Endothelial cell of umbilical vein (primary cell): Measurements from ENCODE around the gene TM9SF1. TPM values are rescaled to one million over a fixed set of nuclear protein-coding genes. Genes with fewer than 3 reads are reported as not detected.

ENCODE experiments used
- BruUV-seq: library from RNA; stranded (reverse); fragments of 400-500 nt; replicated peaks from 2 replicates; lab custom pipeline; 2021; lab: Mats Ljungman, UMichigan
- CTCF ChIA-PET: fragments of 300-600, 350-600 bp; sonication (Branson Sonifier 250); formaldehyde crosslinking; loops from one replicate; lab custom pipeline; 2021; ENCODE audit warnings: antibody characterized with exemption, inconsistent platforms; lab: Charles Lee
- POLR2A ChIA-PET: fragments of 300-600, 350-600 bp; sonication (Branson Sonifier 250); formaldehyde crosslinking; loops from one replicate; lab custom pipeline; 2021; ENCODE audit warnings: antibody characterized with exemption, inconsistent platforms; lab: Charles Lee
- DNase-seq: peaks from one replicate; pipeline ENCODE4 v3.0.0-alpha.2; 2011; ENCODE audit warnings: low read depth, low spot score
- FAIRE-seq: peaks from 2 replicates; lab custom pipeline; 2011; peaks lifted over from hg19 to GRCh38; lab: Jason Lieb, UNC
- H2AFZ ChIP-seq: 2 replicates; pipeline ENCODE4 v1.6.0; 2012; ENCODE audit warnings: low read depth, low read length, control low read depth, inconsistent platforms
- H3K27ac ChIP-seq: 2 replicates; pipeline ENCODE4 v1.5.1; 2011; ENCODE audit warnings: low read depth, mild to moderate bottlenecking, control low read depth, low read length, moderate library complexity; ENCODE audit not compliant: insufficient read depth
- H3K27me3 ChIP-seq, 2 experiments: 2 replicates each; pipeline versions ENCODE4 v1.6.0 to v1.6.1; 2011; ENCODE audit warnings: low read length in 2 of 2, mixed read lengths in 1 of 2; ENCODE audit not compliant: control insufficient read depth in 2 of 2, insufficient read depth in 2 of 2
- H3K36me3 ChIP-seq, 2 experiments: 2 replicates in 1 of 2; 3 replicates in 1 of 2; pipeline ENCODE4 v1.5.1; 2011; ENCODE audit warnings: low read length in 2 of 2, mild to moderate bottlenecking in 1 of 2, moderate library complexity in 1 of 2; ENCODE audit not compliant: control insufficient read depth in 2 of 2, insufficient read depth in 2 of 2; ENCODE audit errors: extremely low read depth in 1 of 2
- H3K4me1 ChIP-seq: 3 replicates; pipeline ENCODE4 v1.5.1; 2011; ENCODE audit warnings: mild to moderate bottlenecking, low read length; ENCODE audit not compliant: control insufficient read depth, insufficient read depth; ENCODE audit errors: extremely low read depth
- H3K4me2 ChIP-seq: 2 replicates; pipeline ENCODE4 v1.6.1; 2011; ENCODE audit warnings: low read length, control low read depth, mixed read lengths; ENCODE audit not compliant: insufficient read depth
- H3K4me3 ChIP-seq, 3 experiments: fragments of 200-600 bp in 1 of 3; sonication (generic), shearing (Covaris generic) in 1 of 3; replicated peaks in 1 of 3; 2 replicates each; pipeline ENCODE4 v1.5.1; 2011 to 2016; ENCODE audit warnings: control low read depth in 3 of 3, low read length in 3 of 3, mild to moderate bottlenecking in 2 of 3, inconsistent platforms in 1 of 3, low read depth in 1 of 3, moderate library complexity in 1 of 3; ENCODE audit not compliant: insufficient read depth in 1 of 3
- H3K79me2 ChIP-seq: 2 replicates; pipeline ENCODE4 v1.6.0; 2012; ENCODE audit warnings: low read length, inconsistent platforms; ENCODE audit not compliant: control insufficient read depth, insufficient read depth
- H3K9ac ChIP-seq: replicated peaks from 2 replicates; pipeline ENCODE3; 2011; ENCODE audit warnings: low read length, control low read depth; ENCODE audit not compliant: insufficient read depth; ENCODE audit errors: extremely low read depth
- H3K9me1 ChIP-seq: replicated peaks from 3 replicates; pipeline ENCODE4 v1.6.0; 2011; ENCODE audit warnings: mild to moderate bottlenecking, low read length; ENCODE audit not compliant: control insufficient read depth, insufficient read depth; ENCODE audit errors: extremely low read depth
- H3K9me3 ChIP-seq: replicated peaks from 2 replicates; pipeline ENCODE4 v1.5.1; 2012; ENCODE audit warnings: low read length, inconsistent platforms; ENCODE audit not compliant: control insufficient read depth, insufficient read depth
- H4K20me1 ChIP-seq: replicated peaks from 2 replicates; pipeline ENCODE3; 2011; ENCODE audit warnings: mild to moderate bottlenecking, low read length; ENCODE audit not compliant: control insufficient read depth, insufficient read depth; ENCODE audit errors: extremely low read depth
- CTCF ChIP-seq, 2 donors: IDR thresholded peaks; 1 replicate in 1 of 2; 2 replicates in 1 of 2; pipeline ENCODE4 v1.5.1; 2011; ENCODE audit warnings: low read length in 2 of 2, mild to moderate bottlenecking in 2 of 2, moderate library complexity in 2 of 2, control low read depth in 1 of 2, inconsistent platforms in 1 of 2, low read depth in 1 of 2; ENCODE audit not compliant: insufficient read depth in 1 of 2; ENCODE audit errors: extremely low read depth in 1 of 2
- EZH2 ChIP-seq: IDR thresholded peaks from 2 replicates; pipeline ENCODE4 v1.6.1; 2012; ENCODE audit warnings: borderline replicate concordance, low read depth, mild to moderate bottlenecking, moderate library complexity, low read length, inconsistent platforms; ENCODE audit not compliant: severe bottlenecking
- FOS ChIP-seq: IDR thresholded peaks from 2 replicates; pipeline ENCODE4 v1.6.1; 2011; ENCODE audit warnings: mild to moderate bottlenecking, low read length, moderate library complexity, borderline replicate concordance; ENCODE audit not compliant: insufficient read depth
- GATA2 ChIP-seq: IDR thresholded peaks from 2 replicates; pipeline ENCODE4 v1.7.0; 2011; ENCODE audit warnings: low read depth, mild to moderate bottlenecking, moderate library complexity, mixed read lengths, low read length; ENCODE audit not compliant: insufficient read length, insufficient read depth
- JUN ChIP-seq: IDR thresholded peaks from 2 replicates; pipeline ENCODE4 v1.6.1; 2011; ENCODE audit warnings: borderline replicate concordance, low read depth; ENCODE audit not compliant: insufficient read length, insufficient read depth
- MAX ChIP-seq: IDR thresholded peaks from 2 replicates; pipeline ENCODE4 v1.6.1; 2011; ENCODE audit not compliant: insufficient read depth, insufficient read length
- MYC ChIP-seq: IDR thresholded peaks from one replicate; pipeline ENCODE4 v1.6.1; 2011; ENCODE audit warnings: mild to moderate bottlenecking, low read depth, low read length
- POLR2A ChIP-seq: IDR thresholded peaks from 2 replicates; pipeline ENCODE4 v1.6.1; 2012; ENCODE audit warnings: low read depth, mild to moderate bottlenecking, control low read depth, low read length
- POLR2AphosphoS5 ChIP-seq: IDR thresholded peaks from 2 replicates; pipeline ENCODE4 v1.6.1; 2012; ENCODE audit warnings: low read depth, mild to moderate bottlenecking, control low read depth, low read length, moderate library complexity; ENCODE audit not compliant: insufficient read depth
- dilution Hi-C: fragments of 300-500 bp; cut with MboI; formaldehyde crosslinking; loops from one replicate; pipeline ENCODE4 v1.15.0; 2019; ENCODE audit warnings: low sequenced_read_pairs; ENCODE audit not compliant: extremely low pct_ligation_motif_present
- intact Hi-C: fragments of 100-400 bp; cut with micrococcal nuclease; formaldehyde crosslinking; loops from one replicate; pipeline ENCODE4 v1.10.0; 2022
- polyA plus RNA-seq, 4 experiments: library from polyadenylated mRNA; depleted of rRNA in 3 of 4; stranded (reverse) in 3 of 4; unstranded in 1 of 4; fragments of >200 nt; gene quantifications; 2 replicates each; pipeline versions ENCODE4 v1.2.1 to v1.2.3, GENCODE V29; 2011 to 2012; ENCODE audit warnings: missing spikeins in 1 of 4
- total RNA-seq: library from RNA; stranded (reverse); gene quantifications from 2 replicates; pipeline ENCODE4 v1.2.3, GENCODE V29; 2021

Gene TM9SF1
- total and polyA plus RNA-seq, 2 donors (not counting 3 experiments of a cell fraction or from before 2014, with no cell fraction given): 60.7 to 71.5 TPM

- H3K9me1 ChIP-seq: no peaks in the 10 kb centered on the region
- no TSS peak for BruUV-seq
- H3K36me3 ChIP-seq: peaks cover 6 to 32% of the 10 kb centered on the region in 2 experiments
- H2AFZ ChIP-seq: no peak overlapping the region
- dilution Hi-C loops: no loop called here
- H3K4me3 ChIP-seq: no peak overlapping the region
- POLR2A ChIA-PET: interaction anchor here (0.5 kb wide), 1 partner anchor 10 kb away, joined by 3 read pairs; no protein-coding TSS in a partner anchor
- H3K27me3 ChIP-seq: no peaks in the 10 kb centered on the region
- no peak overlapping the region for H3K9ac ChIP-seq
- no peaks in the 10 kb centered on the region for H4K20me1 ChIP-seq
- intact Hi-C loops: no loop called here
- no peak overlapping the region for H3K4me2 ChIP-seq
- no peak overlapping the region for H3K27ac ChIP-seq
- H3K4me1 ChIP-seq: no peaks in the 10 kb centered on the region
- DNase-seq (no peak), FAIRE-seq (no peak)
- H3K9me3 ChIP-seq: no peaks in the 10 kb centered on the region
- H3K79me2 ChIP-seq: no peaks in the 10 kb centered on the region
- TF ChIP-seq FOS (no peak), CTCF (IDR thresholded peaks at IDR 0.05; ENCODE audit: extremely low read depth in 1 of 2, insufficient read depth in 1 of 2, low read depth in 1 of 2, low read length in 2 of 2) (no peak), MAX (no peak), EZH2 (no peak), POLR2A (no peak), GATA2 (no peak), POLR2AphosphoS5 (no peak), JUN (no peak), MYC (no peak)
- CTCF ChIA-PET: interaction anchor here (0.9 kb wide), 1 partner anchor 89 kb away, joined by 3 read pairs; no protein-coding TSS in a partner anchor
Observed at GRCh38 chr14:24207104-24207551, 11.9 kb upstream of the TM9SF1 start.
